RKO (cell line): ENCODE results near the gene VAMP7.
A peak's percentile ranks its signal among the peaks of the same experiment; 100 is the strongest.
"Not testable (repeated sequence)": the region's sequence is repeated elsewhere in the genome, so short reads cannot be mapped to it uniquely, and the experiment has no call there.

Experiments
- DNase-seq: peaks from one replicate; pipeline ENCODE4 v3.0.0-alpha.2; 2016; ENCODE audit warnings: low spot score

The VAMP7 gene

GRCh38 chrX:155881158-155881993 lies at the start of gene VAMP7:
VAMP7 (plus strand) TSS chrX:155881345; CDS start chrX:155889467, 8,122 bp downstream.
- peak; percentile 91 for DNase-seq

- no peak for DNase-seq
Observed at GRCh38 chrX:155841232-155841631, 39.9 kb upstream of the VAMP7 start.

GRCh38 chrX:155851786-155852185 lies 29.4 kb upstream of the VAMP7 start:
- not testable (repeated sequence) for DNase-seq

- peak; percentile 50 for DNase-seq
Observed at GRCh38 chrX:155857561-155857960, 23.6 kb upstream of the VAMP7 start.

GRCh38 chrX:155864655-155865054 lies 16.5 kb upstream of the VAMP7 start:
- peak; percentile 38 for DNase-seq

- DNase-seq, result no peak
Observed at GRCh38 chrX:155865193-155865592, 16.0 kb upstream of the VAMP7 start.

GRCh38 chrX:155867821-155868220 lies 13.3 kb upstream of the VAMP7 start:
- DNase-seq, result no peak

GRCh38 chrX:155870958-155871357 lies 10.2 kb upstream of the VAMP7 start:
- DNase-seq, result no peak

- no peak for DNase-seq
Observed at GRCh38 chrX:155871934-155872333, 9.2 kb upstream of the VAMP7 start.

GRCh38 chrX:155873188-155873587 lies 8.0 kb upstream of the VAMP7 start:
- no peak for DNase-seq

- no peak for DNase-seq
Observed at GRCh38 chrX:155874571-155875244, 6.4 kb upstream of the VAMP7 start.

GRCh38 chrX:155876704-155877103 lies 4.4 kb upstream of the VAMP7 start:
- no peak for DNase-seq

- no peak for DNase-seq
Observed at GRCh38 chrX:155877288-155877687, 3.9 kb upstream of the VAMP7 start.

- no peak for DNase-seq
Observed at GRCh38 chrX:155880586-155881157, 473 bp upstream of the VAMP7 start.

GRCh38 chrX:155886409-155886808 lies 5.3 kb downstream of the VAMP7 start:
- DNase-seq, result no peak

- peak; percentile 77 for DNase-seq
Observed at GRCh38 chrX:155888139-155888538, 7.0 kb downstream of the VAMP7 start.

GRCh38 chrX:155889328-155889727 lies 8.2 kb downstream of the VAMP7 start:
- no peak for DNase-seq

GRCh38 chrX:155891446-155892210 lies 10.5 kb downstream of the VAMP7 start:
- DNase-seq, result no peak

- DNase-seq, result no peak
Observed at GRCh38 chrX:155893521-155893920, 12.4 kb downstream of the VAMP7 start.

- no peak for DNase-seq
Observed at GRCh38 chrX:155896512-155896911, 15.4 kb downstream of the VAMP7 start.

GRCh38 chrX:155899366-155899765 lies 18.2 kb downstream of the VAMP7 start:
- DNase-seq, result no peak

GRCh38 chrX:155900765-155901164 lies 19.6 kb downstream of the VAMP7 start:
- DNase-seq, result no peak
